Activated CD8-positive, alpha-beta memory T cell treated with anti-CD3 and anti-CD28 coated beads for 1 hour (primary cell): ENCODE measurements around the gene MT1F.
"Not testable (repeated sequence)": the region's sequence is repeated elsewhere in the genome, so short reads cannot be mapped to it uniquely, and the experiment has no call there.

ENCODE experiments used
- DNase-seq, 2 donors: peaks; one replicate each; pipeline ENCODE4 v3.0.0-alpha.2; 2020; ENCODE audit warnings: low read depth in 1 of 2; ENCODE audit errors: extremely low read depth in 1 of 2

Gene MT1F

DNA sequence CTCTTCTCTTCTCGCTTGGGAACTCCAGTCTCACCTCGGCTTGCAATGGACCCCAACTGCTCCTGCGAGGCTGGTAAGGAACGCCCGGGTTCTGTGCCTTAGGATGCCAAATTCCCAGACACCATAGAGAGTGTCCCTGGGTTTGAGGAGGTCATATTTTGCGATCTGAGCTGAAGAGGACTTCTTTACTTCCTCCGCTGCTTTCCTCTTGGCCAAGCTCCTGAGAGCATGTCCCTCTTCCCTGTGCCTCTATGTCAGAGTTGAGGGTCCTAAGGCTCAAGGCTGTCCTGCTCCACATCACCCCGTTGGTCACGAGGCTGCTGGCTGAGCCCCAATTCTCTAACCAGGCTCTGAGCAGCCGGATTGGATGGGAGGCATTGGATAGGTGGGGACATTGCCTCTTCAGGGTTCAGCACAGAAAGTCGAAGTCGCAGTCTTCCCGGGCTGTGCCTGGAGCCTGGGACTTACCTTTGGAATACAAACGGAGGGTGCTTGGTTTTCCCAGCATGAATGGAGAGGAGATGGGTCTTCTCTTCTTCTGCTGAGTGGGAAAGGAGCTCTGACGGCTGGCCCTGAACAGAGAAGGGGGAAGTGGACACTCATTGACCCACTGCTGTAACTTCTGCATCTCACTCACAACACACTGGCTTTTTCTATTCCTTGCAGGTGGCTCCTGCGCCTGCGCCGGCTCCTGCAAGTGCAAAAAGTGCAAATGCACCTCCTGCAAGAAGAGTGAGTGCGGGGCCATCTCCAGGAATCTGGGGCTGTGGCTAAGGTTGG is 12.3 kb downstream of the MT1F start:
- DNase-seq = no peak

DNA sequence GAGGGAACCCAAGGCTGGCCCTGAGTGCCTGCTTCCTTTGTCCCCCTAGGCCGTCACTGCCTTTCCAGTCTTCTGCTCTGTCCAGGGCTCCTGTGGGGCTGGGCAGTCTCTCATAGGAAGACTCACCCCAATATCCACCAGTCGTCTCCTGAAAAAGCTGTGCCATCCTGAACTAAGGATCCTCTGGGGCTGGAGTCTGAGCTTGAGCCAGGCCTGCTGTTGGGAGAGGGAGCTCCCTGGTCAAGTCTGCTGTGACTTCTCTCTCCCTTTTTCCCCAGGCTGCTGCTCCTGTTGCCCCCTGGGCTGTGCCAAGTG is 12.8 kb downstream of the MT1F start:
- no peak for DNase-seq

DNA sequence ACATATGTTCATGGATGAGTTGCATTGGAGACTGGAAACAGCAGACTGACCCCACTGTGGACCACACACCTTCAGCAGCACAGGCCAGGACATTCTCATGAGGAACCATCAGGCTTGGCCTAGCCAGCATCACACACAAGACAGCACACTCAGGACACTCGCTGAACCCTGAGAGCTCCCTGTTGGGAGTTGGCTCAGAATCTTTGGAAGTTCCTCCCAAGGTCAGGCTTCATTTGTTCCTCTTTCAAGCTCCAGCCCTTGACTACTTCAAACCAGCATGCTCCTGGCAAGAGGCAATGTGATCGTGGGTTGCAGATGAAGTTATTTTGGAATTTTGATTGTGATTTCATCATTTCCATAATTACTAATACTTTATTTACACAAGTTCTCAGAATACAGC is 13.9 kb downstream of the MT1F start:
- DNase-seq = not testable (repeated sequence)

DNA sequence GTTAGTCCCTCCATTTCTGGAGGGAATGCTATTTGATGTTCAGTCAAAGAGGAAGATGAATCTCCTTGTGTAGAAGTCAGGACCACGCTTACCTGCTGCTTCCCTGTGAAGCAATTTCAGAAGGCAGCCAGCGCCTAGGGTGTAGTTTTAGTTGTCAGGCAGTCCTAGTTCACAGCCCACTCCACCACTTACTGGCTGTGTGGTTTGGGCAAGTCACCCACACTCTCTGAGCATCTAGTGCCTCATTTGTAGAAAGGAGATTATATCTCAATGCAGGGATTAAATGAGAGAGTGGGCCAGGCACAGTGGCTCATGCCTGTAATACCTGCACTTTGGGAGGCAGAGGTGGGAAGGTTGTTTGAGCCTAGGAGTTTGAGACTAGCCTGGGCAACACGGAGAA is 14.4 kb downstream of the MT1F start:
- DNase-seq = not testable (repeated sequence)

DNA sequence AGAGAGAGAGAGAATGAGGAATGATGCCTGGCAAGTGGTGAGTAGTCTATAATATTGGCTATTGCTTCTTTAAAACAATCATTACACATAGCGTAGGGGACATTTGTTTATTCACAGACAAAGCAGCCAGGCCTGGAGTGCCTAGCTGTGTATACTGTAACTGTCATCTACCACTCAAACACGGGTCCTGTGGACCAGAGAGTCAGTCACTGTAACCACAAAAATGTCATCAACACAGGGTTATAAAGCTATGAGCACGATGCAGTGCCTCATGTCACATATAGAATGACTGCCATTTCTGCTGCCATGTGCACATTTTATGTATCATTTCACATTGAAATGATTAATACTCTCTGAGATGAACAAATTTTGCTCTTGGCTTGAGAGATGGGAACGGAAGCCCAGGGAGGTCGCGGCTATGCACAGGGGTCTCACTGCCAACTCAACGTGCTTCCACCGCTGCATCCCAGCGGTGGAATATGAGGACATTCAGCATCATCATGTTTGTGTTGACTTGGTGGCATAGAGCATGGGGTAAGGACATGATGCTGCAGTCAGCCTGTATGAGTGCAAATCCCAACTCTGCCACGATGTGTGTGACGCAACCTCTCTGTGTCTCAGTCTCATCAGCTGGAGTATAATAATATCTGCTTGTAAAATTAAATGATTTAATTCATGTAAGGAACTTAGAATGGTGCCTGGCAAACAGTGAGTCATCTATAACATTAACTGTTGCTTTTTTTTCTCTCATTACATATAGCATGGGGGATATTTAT is 15.2 kb downstream of the MT1F start:
- DNase-seq = no peak

DNA sequence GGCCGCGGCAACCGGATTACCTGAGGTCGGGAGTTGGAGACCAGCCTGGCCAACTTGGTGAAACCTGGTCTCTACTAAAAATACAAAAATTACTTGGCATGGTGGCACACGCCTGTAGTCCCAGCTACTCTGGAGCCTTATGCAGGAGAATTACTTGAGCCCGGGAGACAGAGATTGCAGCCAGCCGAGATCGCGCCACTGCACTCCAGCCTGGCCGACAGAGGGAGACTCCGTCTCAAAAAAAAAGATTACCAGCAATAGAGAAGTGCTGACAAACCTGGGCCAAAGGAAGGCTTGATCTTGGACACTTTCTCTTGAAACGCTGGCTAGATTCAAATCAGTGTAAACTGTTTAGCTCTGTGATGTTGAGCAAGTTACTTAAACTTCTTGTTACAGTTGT is 16.2 kb downstream of the MT1F start:
- no peak for DNase-seq

DNA sequence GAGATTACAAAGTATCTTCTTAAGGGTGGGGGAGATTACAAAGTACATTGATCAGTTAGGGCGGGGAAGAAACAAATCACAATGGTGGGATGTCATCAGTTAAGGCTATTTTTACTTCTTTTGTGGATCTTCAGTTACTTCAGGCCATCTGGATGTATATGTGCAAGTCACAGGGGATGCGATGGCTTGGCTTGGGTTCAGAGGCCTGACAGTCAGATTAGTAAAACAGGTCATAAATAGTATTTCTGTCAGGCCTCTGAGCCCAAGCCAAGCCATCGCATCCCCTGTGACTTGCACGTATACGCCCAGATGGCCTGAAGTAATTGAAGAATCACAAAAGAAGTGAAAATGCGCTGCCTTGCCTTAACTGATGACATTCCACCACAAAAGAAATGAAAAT is 16.8 kb downstream of the MT1F start:
- not testable (repeated sequence) for DNase-seq

DNA sequence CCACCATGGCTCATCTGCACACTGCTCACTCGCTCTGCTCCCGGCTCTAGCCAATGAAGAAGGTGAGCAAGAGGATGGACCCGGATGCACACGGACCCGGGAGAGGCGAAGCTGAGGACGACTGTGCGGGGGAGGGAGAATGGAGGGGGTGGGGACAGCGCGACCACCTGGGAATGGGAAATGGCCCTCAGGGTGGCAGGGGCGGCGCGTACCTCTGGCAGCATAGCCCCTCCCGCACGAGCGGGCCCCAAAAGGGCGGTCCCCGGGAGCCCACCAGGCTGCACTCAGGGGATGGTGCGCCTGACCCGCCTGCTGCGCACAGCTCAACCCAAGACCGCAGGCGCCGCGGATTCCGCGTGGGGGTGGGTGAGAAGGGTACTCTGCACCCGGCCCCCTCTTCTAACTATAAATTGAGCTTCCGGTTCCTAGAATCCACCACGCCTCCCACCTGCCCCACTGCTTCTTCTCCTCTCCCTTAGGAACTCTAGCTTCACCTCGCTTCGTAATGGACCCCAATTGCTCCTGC is 18.0 kb downstream of the MT1F start:
- no peak for DNase-seq

DNA sequence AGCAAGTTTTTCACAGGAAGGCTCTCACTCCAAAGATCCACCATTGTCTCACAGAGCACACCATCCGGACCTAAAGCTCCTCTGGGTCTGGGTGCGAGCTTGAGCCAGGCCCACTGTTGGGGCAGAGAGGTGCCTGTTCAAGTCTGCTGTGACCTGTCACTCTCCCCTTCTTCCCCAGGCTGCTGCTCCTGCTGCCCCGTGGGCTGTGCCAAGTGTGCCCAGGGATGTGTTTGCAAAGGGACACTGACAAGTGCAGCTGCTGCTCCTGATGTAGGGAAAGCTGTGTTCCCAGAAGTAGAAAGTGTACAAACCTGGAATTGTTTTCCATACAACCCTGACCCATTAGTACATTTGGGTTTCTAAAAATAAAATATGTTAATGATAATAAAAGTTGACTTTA is 19.7 kb downstream of the MT1F start:
- no peak for DNase-seq

DNA sequence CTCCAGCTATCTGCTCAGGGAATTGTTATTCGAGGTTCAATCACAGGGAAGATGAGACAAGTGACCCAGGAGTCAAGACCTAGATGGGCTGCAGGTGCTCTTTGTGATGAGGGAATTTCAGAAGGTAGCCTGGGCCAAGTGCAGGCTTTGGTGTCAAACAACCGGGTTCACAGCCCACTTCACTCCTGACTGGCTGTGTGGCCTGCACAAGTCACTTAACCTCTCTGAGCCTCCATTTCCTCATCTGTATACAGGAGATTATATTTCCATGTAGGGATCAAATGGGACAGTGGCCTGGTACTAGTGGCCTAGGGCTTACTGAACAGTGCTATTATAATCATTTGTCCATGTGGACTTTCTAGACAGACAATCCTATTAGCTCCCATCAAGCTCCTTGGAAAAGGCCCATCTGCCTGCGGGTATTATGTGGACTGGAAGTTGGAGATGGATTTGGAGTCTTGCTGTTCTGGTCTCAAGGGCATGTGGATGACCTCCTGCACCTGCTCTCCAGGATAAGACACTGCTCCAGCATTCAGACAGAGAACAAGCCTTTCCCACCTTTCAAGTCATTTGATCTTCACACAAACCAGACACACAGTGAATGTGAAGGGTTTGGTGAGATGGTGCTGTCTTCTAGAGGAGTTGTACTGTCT is 21.4 kb downstream of the MT1F start:
- DNase-seq = no peak

DNA sequence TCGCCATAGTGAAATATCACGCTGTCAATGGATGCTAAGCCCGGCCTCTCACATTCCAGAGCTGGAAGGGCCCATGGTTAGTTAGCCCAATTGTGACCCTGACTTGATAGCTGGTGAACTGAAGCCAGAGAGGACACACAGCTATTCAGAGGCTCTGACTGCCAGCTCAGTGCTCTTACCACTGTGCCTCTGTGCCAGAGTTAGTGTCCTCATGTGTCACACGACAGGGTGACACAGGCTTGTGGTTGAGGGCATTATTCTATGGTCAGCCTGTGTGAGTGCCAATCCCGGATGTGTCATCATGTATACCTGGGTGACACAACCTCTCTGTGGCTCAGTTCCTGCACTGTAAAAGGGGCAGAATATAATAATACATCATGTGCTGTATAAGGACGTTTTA is 22.1 kb downstream of the MT1F start:
- DNase-seq = no peak

DNA sequence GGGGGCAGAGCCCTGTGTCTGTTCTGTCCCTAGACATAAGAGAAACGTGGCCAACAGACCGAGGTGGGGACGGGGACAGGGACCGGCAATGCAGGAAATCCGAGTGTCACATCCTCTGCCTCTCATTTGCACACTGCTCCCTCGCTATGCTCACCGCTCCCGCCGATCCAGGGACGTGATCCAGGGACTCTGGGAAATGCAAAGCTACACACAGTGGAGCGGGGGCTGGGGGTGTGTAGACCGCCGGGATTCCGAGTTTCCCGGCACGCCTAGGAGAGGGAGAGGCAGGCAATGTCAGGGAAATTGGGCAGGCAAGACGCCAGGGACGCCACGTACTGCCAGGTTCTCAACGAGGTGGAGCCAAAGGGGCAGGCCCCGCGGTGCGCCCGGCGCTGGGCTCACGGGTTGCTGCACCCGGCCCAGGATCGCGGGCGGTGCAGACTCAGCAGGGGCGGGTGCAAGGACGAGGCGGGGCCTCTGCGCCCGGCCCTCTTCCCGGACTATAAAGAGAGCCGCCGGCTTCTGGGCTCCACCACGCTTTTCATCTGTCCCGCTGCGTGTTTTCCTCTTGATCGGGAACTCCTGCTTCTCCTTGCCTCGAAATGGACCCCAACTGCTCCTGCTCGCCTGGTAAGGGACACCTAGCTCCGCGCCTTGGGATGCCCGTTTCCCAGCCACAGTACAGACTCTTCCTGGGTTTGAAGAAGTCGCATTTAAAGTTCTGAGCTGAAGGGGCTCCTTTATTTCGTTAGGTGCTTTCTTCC is 24.4 kb downstream of the MT1F start, which contains the start of gene MT1X:
Gene MT1X, plus strand, starts transcription at position 532 of the 764 bp plus-strand sequence. Its CDS starts 71 bp downstream, at position 603.
- DNase-seq = peak; percentile 66 to 83

DNA sequence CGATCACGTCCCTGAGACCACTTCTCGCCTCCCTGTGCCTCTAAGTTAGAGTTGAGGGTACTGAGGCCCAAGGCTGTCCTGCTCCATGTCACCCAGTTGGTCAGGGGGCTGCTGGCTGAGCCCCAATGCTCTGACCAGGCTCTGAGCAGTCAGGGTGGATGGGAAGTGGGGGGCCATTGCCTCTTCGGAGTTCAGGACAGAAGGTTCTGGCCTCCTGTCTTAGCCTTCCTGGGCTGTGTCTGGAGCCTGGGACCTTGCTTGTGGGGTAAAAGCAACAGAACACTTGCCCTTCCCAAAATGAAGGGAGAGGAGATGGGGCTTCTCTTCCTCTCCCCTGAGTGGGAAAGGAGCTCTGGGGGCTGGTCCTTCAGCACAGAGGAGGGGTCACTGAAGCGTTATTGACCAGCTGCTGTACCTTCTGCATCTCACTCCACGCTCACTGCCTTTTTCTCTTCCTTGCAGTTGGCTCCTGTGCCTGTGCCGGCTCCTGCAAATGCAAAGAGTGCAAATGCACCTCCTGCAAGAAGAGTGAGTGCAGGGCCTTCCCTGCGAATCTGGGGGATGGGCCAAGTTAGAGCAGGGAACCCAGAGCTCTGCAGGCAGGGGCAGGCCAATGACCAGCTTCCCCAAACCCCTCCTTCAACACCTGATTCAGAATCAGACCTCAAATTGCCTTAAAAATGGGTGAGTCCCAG is 25.1 kb downstream of the MT1F start:
- no peak for DNase-seq

DNA sequence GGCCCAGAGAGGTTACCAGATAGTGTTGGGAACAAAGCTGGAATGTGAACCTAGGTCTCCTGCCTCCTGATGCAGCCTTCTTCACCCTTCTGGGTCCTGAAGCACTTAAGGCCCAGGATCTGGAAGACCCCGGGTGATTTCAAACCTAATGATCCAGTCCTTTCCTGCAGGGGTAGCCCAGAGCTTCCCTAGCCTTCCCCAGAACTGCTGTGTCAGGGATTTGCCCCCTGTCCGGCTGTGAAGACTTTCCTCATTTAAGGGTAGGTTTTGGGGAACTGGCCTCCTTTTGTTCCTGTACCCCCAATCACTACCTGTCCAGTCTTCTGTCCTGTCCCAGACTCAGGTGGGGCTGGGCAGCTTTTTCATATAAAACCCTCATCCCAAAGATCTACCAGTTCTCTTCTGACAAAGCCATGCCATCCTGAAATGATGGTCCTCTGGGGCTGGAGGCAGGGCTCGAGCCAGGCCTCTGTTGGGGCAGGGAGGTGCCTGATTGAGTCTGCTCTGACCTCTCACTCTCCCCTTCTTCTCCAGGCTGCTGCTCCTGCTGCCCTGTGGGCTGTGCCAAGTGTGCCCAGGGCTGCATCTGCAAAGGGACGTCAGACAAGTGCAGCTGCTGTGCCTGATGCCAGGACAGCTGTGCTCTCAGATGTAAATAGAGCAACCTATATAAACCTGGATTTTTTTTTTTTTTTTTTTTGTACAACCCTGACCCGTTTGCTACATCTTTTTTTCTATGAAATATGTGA is 25.8 kb downstream of the MT1F start:
- DNase-seq = no peak

DNA sequence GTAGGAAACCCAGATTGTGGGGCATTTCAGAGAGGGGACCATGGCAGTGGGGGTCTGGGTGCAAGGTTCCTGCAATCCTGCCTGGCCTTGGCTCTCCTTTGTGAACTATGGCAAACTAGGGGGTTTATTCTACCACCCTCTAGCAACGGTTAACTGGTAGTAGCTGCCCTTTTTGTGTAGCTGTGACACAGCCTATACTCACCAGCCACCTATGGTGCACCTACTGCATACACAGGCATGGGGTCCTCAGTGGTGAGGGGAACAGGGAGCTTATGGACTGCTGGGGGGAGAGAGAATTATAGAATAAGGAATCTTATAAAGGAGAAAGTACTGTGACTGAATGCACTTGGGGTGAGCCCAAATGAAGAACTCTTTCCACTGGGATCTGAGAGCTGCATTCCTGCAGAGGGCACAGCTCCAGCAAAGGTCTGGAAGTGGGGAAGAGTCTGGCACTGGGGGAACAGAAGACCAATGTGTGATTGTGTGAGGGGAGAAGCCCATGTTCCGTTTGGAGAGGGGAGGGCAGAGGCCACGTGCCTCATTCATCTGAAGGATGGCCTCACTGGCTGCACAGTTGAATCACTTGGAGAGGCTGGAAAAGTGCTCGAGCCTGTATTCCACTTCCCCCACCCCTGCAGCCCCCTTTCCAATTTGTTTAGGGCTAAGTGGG is 26.6 kb downstream of the MT1F start:
- DNase-seq = no peak

DNA sequence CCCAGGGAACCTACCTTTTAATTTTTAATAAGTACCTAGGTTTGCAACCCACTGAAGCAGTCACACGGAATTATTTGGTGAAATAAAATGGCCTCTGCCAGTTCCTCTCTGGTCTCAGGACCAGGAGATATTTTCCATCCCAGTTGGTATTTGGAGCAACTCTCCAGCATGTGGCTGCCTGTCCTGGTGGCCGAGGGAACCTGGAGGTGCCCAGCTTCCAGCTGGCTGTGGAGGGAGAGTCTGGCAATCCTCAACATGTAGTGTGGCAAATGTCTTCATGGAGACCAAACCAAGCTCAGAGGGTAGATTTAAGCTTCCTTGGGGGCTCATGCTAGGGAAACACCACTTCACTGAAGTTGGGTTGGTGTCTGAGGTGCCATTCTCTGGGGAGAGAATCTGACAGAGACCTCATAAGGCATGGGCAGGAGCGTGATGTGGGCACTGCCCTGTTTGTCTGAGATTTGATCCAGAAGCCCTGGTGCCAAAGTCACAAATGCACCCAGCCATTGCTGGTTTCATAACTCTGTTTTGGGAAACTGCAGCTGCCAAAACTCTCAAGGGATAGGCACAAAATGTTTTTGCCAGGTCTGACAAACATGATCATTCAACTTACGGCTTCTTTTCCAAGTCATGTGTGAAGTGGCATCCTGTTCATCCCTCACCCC is 27.3 kb downstream of the MT1F start:
- no peak for DNase-seq

DNA sequence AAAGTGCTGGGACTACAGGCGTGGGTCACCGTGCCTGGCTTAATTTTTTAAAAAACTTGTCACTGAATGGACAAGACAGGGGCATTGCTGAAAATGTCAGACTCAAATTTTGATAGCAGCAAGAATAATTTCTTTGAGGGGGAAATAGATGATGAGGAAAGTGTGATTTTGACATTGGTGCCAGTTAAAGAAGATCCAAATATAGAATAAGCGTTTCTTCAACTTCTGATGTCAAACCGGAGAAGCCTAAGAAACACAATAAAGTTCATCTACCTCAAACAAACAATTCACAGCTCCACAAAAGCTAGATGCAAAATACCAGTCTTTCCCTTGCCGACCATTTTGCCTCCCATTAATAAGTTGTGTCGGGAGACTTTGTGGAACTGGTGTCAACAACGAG is 29.0 kb downstream of the MT1F start:
- DNase-seq = no peak

DNA sequence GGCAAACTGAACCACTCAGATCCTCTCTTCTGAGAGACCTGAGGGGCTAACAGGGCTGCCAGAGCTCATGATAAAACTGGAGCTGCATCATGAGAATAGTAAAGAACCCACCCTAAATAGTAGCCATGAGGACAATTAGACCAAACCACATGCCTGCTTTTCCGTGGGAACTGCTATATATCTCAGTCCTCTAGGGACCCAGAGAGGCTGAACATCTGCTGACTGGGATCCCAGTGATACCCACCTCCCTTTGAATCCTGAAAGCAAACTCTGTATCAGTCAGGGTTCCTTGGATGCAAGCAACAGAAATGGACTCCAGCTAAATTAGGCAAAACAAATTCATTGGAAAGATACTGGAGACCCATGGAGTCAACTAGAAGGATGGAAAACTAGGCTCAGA is 31.0 kb downstream of the MT1F start:
- no peak for DNase-seq

DNA sequence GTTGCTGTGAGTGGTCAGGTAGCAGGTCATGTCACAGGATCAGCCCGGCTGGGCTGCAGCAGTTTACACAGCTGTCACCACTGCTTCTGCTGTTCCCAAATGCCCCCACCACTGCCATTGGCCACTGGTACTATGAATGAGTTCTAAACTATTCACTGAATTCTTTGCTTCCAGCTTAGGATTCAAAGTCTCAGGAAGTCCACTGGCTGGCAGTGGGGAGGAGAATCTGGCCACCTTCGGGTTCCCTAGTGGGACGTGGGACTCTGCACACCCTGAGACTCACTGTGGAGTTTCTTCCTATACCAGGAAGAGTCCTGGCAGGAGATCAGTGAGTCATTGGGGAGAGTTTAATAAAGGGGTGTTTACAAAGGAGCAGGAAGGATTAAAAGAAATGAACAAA is 31.4 kb downstream of the MT1F start:
- no peak for DNase-seq
